Measurements from ENCODE around the gene GGNBP2.

The GGNBP2 gene

GRCh38 chr17:36505171-36505570 lies 39.5 kb upstream of the GGNBP2 start:
- no peak for DNase-seq (ENCODE audit: low read depth in 1 of 2, low spot score in 1 of 2)
- Histone ChIP-seq H3K27ac (replicated peaks) (no peak overlapping the region), H3K4me3 (replicated peaks; ENCODE audit: insufficient read depth, low read length) (no peak overlapping the region), H3K27me3 (ENCODE audit: insufficient read depth, poor library complexity, severe bottlenecking) (no peaks in the 10 kb centered on the region)
- TF ChIP-seq SPI1 (IDR thresholded peaks at IDR 0.05; ENCODE audit: borderline replicate concordance, low read depth) (no peak), GABPA (IDR thresholded peaks at IDR 0.05; ENCODE audit: low read depth) (no peak), POLR2AphosphoS5 (IDR thresholded peaks at IDR 0.05; ENCODE audit: low read depth) (no peak)
- TF ChIP-seq, protein P1, sequence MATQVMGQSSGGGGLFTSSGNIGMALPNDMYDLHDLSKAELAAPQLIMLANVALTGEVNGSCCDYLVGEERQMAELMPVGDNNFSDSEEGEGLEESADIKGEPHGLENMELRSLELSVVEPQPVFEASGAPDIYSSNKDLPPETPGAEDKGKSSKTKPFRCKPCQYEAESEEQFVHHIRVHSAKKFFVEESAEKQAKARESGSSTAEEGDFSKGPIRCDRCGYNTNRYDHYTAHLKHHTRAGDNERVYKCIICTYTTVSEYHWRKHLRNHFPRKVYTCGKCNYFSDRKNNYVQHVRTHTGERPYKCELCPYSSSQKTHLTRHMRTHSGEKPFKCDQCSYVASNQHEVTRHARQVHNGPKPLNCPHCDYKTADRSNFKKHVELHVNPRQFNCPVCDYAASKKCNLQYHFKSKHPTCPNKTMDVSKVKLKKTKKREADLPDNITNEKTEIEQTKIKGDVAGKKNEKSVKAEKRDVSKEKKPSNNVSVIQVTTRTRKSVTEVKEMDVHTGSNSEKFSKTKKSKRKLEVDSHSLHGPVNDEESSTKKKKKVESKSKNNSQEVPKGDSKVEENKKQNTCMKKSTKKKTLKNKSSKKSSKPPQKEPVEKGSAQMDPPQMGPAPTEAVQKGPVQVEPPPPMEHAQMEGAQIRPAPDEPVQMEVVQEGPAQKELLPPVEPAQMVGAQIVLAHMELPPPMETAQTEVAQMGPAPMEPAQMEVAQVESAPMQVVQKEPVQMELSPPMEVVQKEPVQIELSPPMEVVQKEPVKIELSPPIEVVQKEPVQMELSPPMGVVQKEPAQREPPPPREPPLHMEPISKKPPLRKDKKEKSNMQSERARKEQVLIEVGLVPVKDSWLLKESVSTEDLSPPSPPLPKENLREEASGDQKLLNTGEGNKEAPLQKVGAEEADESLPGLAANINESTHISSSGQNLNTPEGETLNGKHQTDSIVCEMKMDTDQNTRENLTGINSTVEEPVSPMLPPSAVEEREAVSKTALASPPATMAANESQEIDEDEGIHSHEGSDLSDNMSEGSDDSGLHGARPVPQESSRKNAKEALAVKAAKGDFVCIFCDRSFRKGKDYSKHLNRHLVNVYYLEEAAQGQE (IDR thresholded peaks at IDR 0.05; ENCODE audit: insufficient replicate concordance, low read depth): no peak
- TF ChIP-seq, protein P2, sequence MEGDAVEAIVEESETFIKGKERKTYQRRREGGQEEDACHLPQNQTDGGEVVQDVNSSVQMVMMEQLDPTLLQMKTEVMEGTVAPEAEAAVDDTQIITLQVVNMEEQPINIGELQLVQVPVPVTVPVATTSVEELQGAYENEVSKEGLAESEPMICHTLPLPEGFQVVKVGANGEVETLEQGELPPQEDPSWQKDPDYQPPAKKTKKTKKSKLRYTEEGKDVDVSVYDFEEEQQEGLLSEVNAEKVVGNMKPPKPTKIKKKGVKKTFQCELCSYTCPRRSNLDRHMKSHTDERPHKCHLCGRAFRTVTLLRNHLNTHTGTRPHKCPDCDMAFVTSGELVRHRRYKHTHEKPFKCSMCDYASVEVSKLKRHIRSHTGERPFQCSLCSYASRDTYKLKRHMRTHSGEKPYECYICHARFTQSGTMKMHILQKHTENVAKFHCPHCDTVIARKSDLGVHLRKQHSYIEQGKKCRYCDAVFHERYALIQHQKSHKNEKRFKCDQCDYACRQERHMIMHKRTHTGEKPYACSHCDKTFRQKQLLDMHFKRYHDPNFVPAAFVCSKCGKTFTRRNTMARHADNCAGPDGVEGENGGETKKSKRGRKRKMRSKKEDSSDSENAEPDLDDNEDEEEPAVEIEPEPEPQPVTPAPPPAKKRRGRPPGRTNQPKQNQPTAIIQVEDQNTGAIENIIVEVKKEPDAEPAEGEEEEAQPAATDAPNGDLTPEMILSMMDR (IDR thresholded peaks at IDR 0.05; ENCODE audit: insufficient read depth, low read length): no peak

DNA sequence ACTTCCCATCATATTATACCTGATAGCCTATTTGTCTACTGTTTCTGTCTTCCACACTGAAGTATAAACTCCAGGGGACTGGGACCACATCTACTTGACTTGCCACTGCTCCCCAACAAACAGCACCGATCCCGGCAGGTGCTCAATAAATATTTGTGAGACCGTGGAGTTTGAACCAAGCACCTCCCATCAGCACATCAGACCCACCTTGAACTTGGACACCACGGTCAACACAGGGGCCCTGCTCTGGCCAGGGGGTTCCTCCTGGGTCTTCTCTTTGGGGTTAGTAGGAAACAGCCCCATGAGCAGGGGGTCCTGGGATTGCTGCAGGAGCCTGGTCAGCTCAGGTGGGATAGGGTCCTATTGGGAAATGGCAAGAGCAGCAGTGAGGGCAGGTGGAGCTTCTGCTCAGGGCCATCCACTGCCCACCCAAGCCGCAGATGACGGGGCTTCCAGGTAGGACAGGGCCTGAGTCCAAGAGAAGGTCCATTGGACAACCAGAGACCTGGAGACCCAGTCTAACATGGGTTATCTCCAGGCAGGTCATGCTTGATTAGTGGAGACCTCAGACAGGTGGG lies 38.4 kb upstream of the GGNBP2 start:
- H3K27me3 ChIP-seq (ENCODE audit: insufficient read depth, poor library complexity, severe bottlenecking): no peaks in the 10 kb centered on the region
- no peak for DNase-seq (ENCODE audit: low read depth in 1 of 2, low spot score in 1 of 2)
- H3K4me3 ChIP-seq (replicated peaks; ENCODE audit: insufficient read depth, low read length): no peak overlapping the region
- TF ChIP-seq GABPA (IDR thresholded peaks at IDR 0.05; ENCODE audit: low read depth) (no peak), POLR2AphosphoS5 (IDR thresholded peaks at IDR 0.05; ENCODE audit: low read depth) (no peak), SPI1 (IDR thresholded peaks at IDR 0.05; ENCODE audit: borderline replicate concordance, low read depth) (no peak)
- TF ChIP-seq, protein P1 (IDR thresholded peaks at IDR 0.05; ENCODE audit: insufficient replicate concordance, low read depth): no peak
- TF ChIP-seq, protein P2 (IDR thresholded peaks at IDR 0.05; ENCODE audit: insufficient read depth, low read length): no peak
- no peak overlapping the region for H3K27ac ChIP-seq (replicated peaks)

DNA sequence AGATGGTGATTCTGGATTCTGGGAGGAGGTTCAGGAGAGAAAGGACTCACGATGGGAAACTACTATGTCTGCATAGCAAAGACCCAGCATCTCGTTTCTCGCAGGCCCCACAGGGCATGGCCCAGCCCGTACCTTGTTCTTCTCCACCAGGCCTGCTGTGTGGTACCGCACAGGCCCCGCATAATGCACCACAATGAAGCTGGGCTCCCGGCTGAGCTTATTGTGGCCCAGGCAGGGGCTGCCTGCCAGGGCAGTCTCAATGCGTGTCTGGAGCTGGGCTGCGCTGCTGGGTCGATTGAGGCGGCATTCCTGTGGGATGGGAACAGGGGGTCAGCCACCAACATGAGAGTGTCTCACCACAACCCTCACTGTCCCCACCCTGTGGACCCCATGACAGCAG lies 37.9 kb upstream of the GGNBP2 start:
- no peak overlapping the region for H3K4me3 ChIP-seq (replicated peaks; ENCODE audit: insufficient read depth, low read length)
- DNase-seq (ENCODE audit: low read depth in 1 of 2, low spot score in 1 of 2): no peak
- H3K27me3 ChIP-seq (ENCODE audit: insufficient read depth, poor library complexity, severe bottlenecking): no peaks in the 10 kb centered on the region
- no peak overlapping the region for H3K27ac ChIP-seq (replicated peaks)
- TF ChIP-seq, protein P1 (IDR thresholded peaks at IDR 0.05; ENCODE audit: insufficient replicate concordance, low read depth): no peak
- TF ChIP-seq POLR2AphosphoS5 (IDR thresholded peaks at IDR 0.05; ENCODE audit: low read depth) (no peak), GABPA (IDR thresholded peaks at IDR 0.05; ENCODE audit: low read depth) (no peak), SPI1 (IDR thresholded peaks at IDR 0.05; ENCODE audit: borderline replicate concordance, low read depth) (no peak)
- TF ChIP-seq, protein P2 (IDR thresholded peaks at IDR 0.05; ENCODE audit: insufficient read depth, low read length): no peak
